K562 (cell line): ENCODE data around the gene LAMA2. TPM values are rescaled to one million over a fixed set of nuclear protein-coding genes. Genes with fewer than 3 reads are reported as not detected.

Experiments used
- ATAC-seq: fragments of 200-7000 bp; cut with Tn5 transposase; 3 replicates; pipeline ENCODE4 v1.9.1; 2020; ENCODE audit warnings: moderate library complexity
- BruUV-seq: library from RNA; stranded (reverse); fragments of 400-500 nt; replicated peaks from 2 replicates; lab custom pipeline; 2021; lab: Mats Ljungman, UMichigan
- CTCF ChIA-PET: fragments of 300-600 bp; formaldehyde crosslinking; extraction: SDS; loops from one replicate; lab custom pipeline; 2021; ENCODE audit warnings: low intra/inter-chr PET ratio; lab: Yijun Ruan, JAX
- POLR2A ChIA-PET: fragments of 300-600, 350-650 bp; sonication (Branson Sonifier 250); formaldehyde crosslinking; extraction: SDS; loops from one replicate; lab custom pipeline; 2021; ENCODE audit warnings: antibody characterized with exemption, inconsistent platforms; lab: Yijun Ruan, JAX
- DNase-seq, 4 experiments: peaks; one replicate each; pipeline versions ENCODE4 v3.0.0 to v3.0.0-alpha.2; 2011 to 2018; ENCODE audit warnings: low spot score in 3 of 4, mixed read lengths in 3 of 4; ENCODE audit errors: extremely low read depth in 1 of 4
- FAIRE-seq: peaks from 2 replicates; lab custom pipeline; 2011; peaks lifted over from hg19 to GRCh38; lab: Jason Lieb, UNC
- H2AFZ ChIP-seq: 2 replicates; pipeline ENCODE4 v1.6.0; 2011; ENCODE audit warnings: low read depth, low read length, control low read depth, inconsistent platforms
- H3K27ac ChIP-seq: fragments of 200-600 bp; 3 replicates; pipeline ENCODE4 v1.8.0; 2011; ENCODE audit warnings: low read depth, mild to moderate bottlenecking, control low read depth, inconsistent platforms, low read length, moderate library complexity, mixed read lengths; ENCODE audit errors: extremely low read depth
- H3K27me3 ChIP-seq, 2 experiments: fragments of 300-600 bp in 1 of 2; 2 replicates in 1 of 2; 3 replicates in 1 of 2; pipeline versions ENCODE4 v1.6.0 to v1.8.0; 2011; ENCODE audit warnings: inconsistent platforms in 2 of 2, low read length in 2 of 2, mild to moderate bottlenecking in 1 of 2, mixed read lengths in 1 of 2, moderate library complexity in 1 of 2; ENCODE audit not compliant: control insufficient read depth in 2 of 2, insufficient read depth in 2 of 2
- H3K36me3 ChIP-seq: fragments of 300-600 bp; 3 replicates; pipeline ENCODE4 v1.8.0; 2011; ENCODE audit warnings: mild to moderate bottlenecking, low read length, inconsistent platforms; ENCODE audit not compliant: control insufficient read depth, insufficient read depth
- H3K4me1 ChIP-seq, 2 experiments: fragments of 200-600 bp in 1 of 2; replicated peaks in 1 of 2; 2 replicates in 1 of 2; 3 replicates in 1 of 2; pipeline versions ENCODE4 v1.5.1 to v1.8.0; 2011; ENCODE audit warnings: inconsistent platforms in 2 of 2, low read length in 2 of 2, mild to moderate bottlenecking in 1 of 2, mixed read lengths in 1 of 2, moderate library complexity in 1 of 2; ENCODE audit not compliant: control insufficient read depth in 2 of 2, insufficient read depth in 2 of 2
- H3K4me2 ChIP-seq: 2 replicates; pipeline ENCODE4 v1.6.1; 2011; ENCODE audit warnings: low read length, control low read depth, inconsistent platforms, mixed read lengths; ENCODE audit not compliant: insufficient read depth
- H3K4me3 ChIP-seq: fragments of 200-600 bp; sonication (generic), shearing (Covaris generic); 2 replicates; pipeline ENCODE4 v1.5.1; 2016; ENCODE audit warnings: control low read depth, inconsistent platforms
- H3K79me2 ChIP-seq: fragments of 200-600 bp; 3 replicates; pipeline ENCODE4 v1.8.0; 2011; ENCODE audit warnings: low read length, inconsistent platforms; ENCODE audit not compliant: control insufficient read depth, insufficient read depth
- H3K9ac ChIP-seq, 2 experiments: 2 replicates each; pipeline versions ENCODE4 v1.6.0 to v1.6.1; 2011; ENCODE audit warnings: low read depth in 2 of 2, low read length in 2 of 2, control low read depth in 1 of 2, inconsistent platforms in 1 of 2, mild to moderate bottlenecking in 1 of 2, mixed read lengths in 1 of 2; ENCODE audit not compliant: insufficient read depth in 1 of 2
- H3K9me1 ChIP-seq: one replicate; pipeline ENCODE4 v1.6.0; 2011; ENCODE audit warnings: inconsistent platforms, mild to moderate bottlenecking, low read length, moderate library complexity; ENCODE audit not compliant: control insufficient read depth, insufficient read depth
- H3K9me3 ChIP-seq: replicated peaks from 2 replicates; pipeline ENCODE4 v1.5.1; 2011; ENCODE audit warnings: low read depth, low read length, inconsistent platforms; ENCODE audit not compliant: control insufficient read depth, insufficient read depth
- H4K20me1 ChIP-seq: replicated peaks from 2 replicates; pipeline ENCODE4 v1.6.1; 2011; ENCODE audit warnings: low read length, inconsistent platforms, mixed read lengths; ENCODE audit not compliant: control insufficient read depth, insufficient read depth
- CBFA2T3 ChIP-seq: fragments of 450-650 bp; IDR thresholded peaks from 2 replicates; pipeline ENCODE4 v1.6.1; 2017
- CBX3 ChIP-seq, 2 experiments: IDR thresholded peaks; 1 replicate in 1 of 2; 2 replicates in 1 of 2; pipeline ENCODE4 v1.6.1; 2012; ENCODE audit warnings: inconsistent platforms in 2 of 2, low read length in 2 of 2, borderline replicate concordance in 1 of 2, control low read depth in 1 of 2
- KDM2B ChIP-seq: fragments of 250-450 bp; sonication (Bioruptor Pico); IDR thresholded peaks from 2 replicates; pipeline ENCODE4 v1.8.0; 2021; ENCODE audit warnings: mild to moderate bottlenecking, moderate library complexity
- MCM2 ChIP-seq: fragments of 450-650 bp; IDR thresholded peaks from 2 replicates; pipeline ENCODE4 v1.6.1; 2017; ENCODE audit warnings: low read depth, mild to moderate bottlenecking
- MED1 ChIP-seq: sonication (generic); formaldehyde crosslinking; IDR thresholded peaks from 2 replicates; pipeline ENCODE4 v1.8.1; 2023; ENCODE audit warnings: missing genetic modification reagents, borderline replicate concordance
- MXD1 ChIP-seq: fragments of 250-450 bp; sonication (Bioruptor Pico); IDR thresholded peaks from 2 replicates; pipeline ENCODE4 v1.8.0; 2021; ENCODE audit warnings: borderline replicate concordance, mild to moderate bottlenecking, moderate library complexity; ENCODE audit not compliant: poor library complexity, severe bottlenecking
- NR1H2 ChIP-seq: sonication (generic); formaldehyde crosslinking; IDR thresholded peaks from 2 replicates; pipeline ENCODE4 v1.4.0; 2020; ENCODE audit warnings: mild to moderate bottlenecking, missing genetic modification reagents
- POLR2H ChIP-seq: IDR thresholded peaks from 2 replicates; pipeline ENCODE4 v1.6.1; 2016; ENCODE audit warnings: missing genetic modification characterization, low read depth, mild to moderate bottlenecking, control low read depth, missing compliant biosample characterization, moderate library complexity
- PTTG1 ChIP-seq: fragments of 450-650 bp; IDR thresholded peaks from 2 replicates; pipeline ENCODE4 v1.6.1; 2016; ENCODE audit warnings: low read depth, mild to moderate bottlenecking, missing genetic modification characterization, missing compliant biosample characterization
- SMAD1 ChIP-seq: fragments of 150-350 bp; IDR thresholded peaks from 2 replicates; pipeline ENCODE4 v1.6.1; 2014; ENCODE audit warnings: low read length, low read depth; ENCODE audit not compliant: partially characterized antibody
- SPI1 ChIP-seq: IDR thresholded peaks from 2 replicates; pipeline ENCODE4 v1.6.1; 2011; ENCODE audit warnings: low read depth, low read length, control low read depth, borderline replicate concordance
- TEAD4 ChIP-seq, 2 experiments: sonication (generic) in 1 of 2; formaldehyde crosslinking in 1 of 2; IDR thresholded peaks; 2 replicates each; pipeline versions ENCODE4 v1.6.1 to v1.8.0; 2012 to 2022; ENCODE audit warnings: borderline replicate concordance in 1 of 2, inconsistent platforms in 1 of 2, low read length in 1 of 2, mild to moderate bottlenecking in 1 of 2, missing genetic modification reagents in 1 of 2
- TRIM28 ChIP-seq: fragments of 450-650 bp; IDR thresholded peaks from 2 replicates; pipeline ENCODE4 v1.6.1; 2017
- ZBTB49 ChIP-seq: sonication (generic); formaldehyde crosslinking; IDR thresholded peaks from 2 replicates; pipeline ENCODE4 v1.8.0; 2022; ENCODE audit warnings: missing genetic modification reagents, mild to moderate bottlenecking, borderline replicate concordance
- ZNF253 ChIP-seq: fragments of 250-450 bp; sonication (Bioruptor Pico); conservative IDR thresholded peaks from 2 replicates; pipeline ENCODE4 v1.6.1; 2021; ENCODE audit warnings: mild to moderate bottlenecking
- ZNF518B ChIP-seq: fragments of 250-450 bp; sonication (Bioruptor Pico); IDR thresholded peaks from 2 replicates; pipeline ENCODE4 v1.5.0; 2021; ENCODE audit warnings: mild to moderate bottlenecking, moderate library complexity
- ZNF79 ChIP-seq: fragments of 250-450 bp; sonication (Bioruptor Pico); IDR thresholded peaks from 2 replicates; pipeline ENCODE4 v1.4.0; 2020; ENCODE audit warnings: low read depth, mild to moderate bottlenecking, moderate library complexity
- ZNF830 ChIP-seq: fragments of 250-450 bp; sonication (Bioruptor Pico); IDR thresholded peaks from 2 replicates; pipeline ENCODE4 v1.5.0; 2021; ENCODE audit warnings: mild to moderate bottlenecking
- WGBS: fragments of 100-300 bp; shearing (Covaris generic); methylation state at CpG from one replicate; pipeline ENCODE4 v1.1.6; 2016; ENCODE audit warnings: low coverage, mixed read lengths; ENCODE audit not compliant: insufficient coverage; ENCODE audit errors: missing lambda C conversion rate; 5-methylcytosine and 5-hydroxymethylcytosine counted together
- in situ Hi-C: fragments of 300-500 bp; cut with MboI; formaldehyde crosslinking; loops from 4 replicates; pipeline ENCODE4 v1.15.0; 2018; ENCODE audit warnings: inconsistent platforms, mixed read lengths
- intact Hi-C: fragments of 100-400 bp; cut with micrococcal nuclease; formaldehyde crosslinking; loops from 2 replicates; pipeline ENCODE4 v1.14.2; 2022
- polyA plus RNA-seq, 8 experiments: library from polyadenylated mRNA; depleted of rRNA in 4 of 8; stranded (reverse) in 5 of 8; unstranded in 3 of 8; fragments of >200 nt; fragmentation: Nextera tagmentation in 2 of 8; fragmentation: Illumina TruSeq in 1 of 8; extraction: Ambion mirVana in 2 of 8; extraction: Trizol in 1 of 8; gene quantifications; 2 replicates each; pipeline versions ENCODE4 v1.2.1 to v1.2.3, GENCODE V29; 2011 to 2014; ENCODE audit warnings: inconsistent platforms in 1 of 8, missing spikeins in 1 of 8
- total RNA-seq, 7 experiments: library from RNA; depleted of rRNA in 6 of 7; stranded (reverse); fragments of >200 nt in 6 of 7; fragmentation: Illumina TruSeq in 2 of 7; extraction: Trizol in 2 of 7; gene quantifications; 2 replicates each; pipeline versions ENCODE4 v1.2.1 to v1.2.3, GENCODE V29; 2011 to 2021; ENCODE audit warnings: low replicate concordance in 1 of 7

LAMA2 gene
- total and polyA plus RNA-seq, 9 of the 15 experiments (the other 6 are each of a cell fraction or from before 2014, with no cell fraction given) = 0.04 to 1.5 (median 0.36) TPM

- in situ Hi-C loops = no loop called here
- no peak overlapping the region for H3K4me2 ChIP-seq
- H3K27ac ChIP-seq = no peak overlapping the region
- H3K9me3 ChIP-seq = 0 out of 2 replicates have a peak, but pooled peaks cover 1% of the 10 kb centered on the region
- CTCF ChIA-PET = no interaction called here
- no peaks in the 10 kb centered on the region for H3K4me1 ChIP-seq
- H2AFZ ChIP-seq = no peak overlapping the region
- no peak overlapping the region for H3K9ac ChIP-seq
- no peaks in the 10 kb centered on the region for H3K79me2 ChIP-seq
- intact Hi-C loops = no loop called here
- no peak for FAIRE-seq
- BruUV-seq = no TSS peak
- no peak overlapping the region for H3K4me3 ChIP-seq
- no peaks in the 10 kb centered on the region for H3K9me1 ChIP-seq
- no peaks in the 10 kb centered on the region for H3K27me3 ChIP-seq
- 0% methylated on average over 1 of the region's 1 CpG for WGBS
- no peaks in the 10 kb centered on the region for H4K20me1 ChIP-seq
- H3K36me3 ChIP-seq = no peaks in the 10 kb centered on the region
- POLR2A ChIA-PET = no interaction called here
- DNase-seq = no peak
- no peak for ATAC-seq
- TF ChIP-seq ZBTB49 (CRISPR knock-in tag) = no peak
- TF ChIP-seq ZNF518B = no peak
- TF ChIP-seq MED1 (CRISPR knock-in tag) = no peak
- TF ChIP-seq ZNF830 (CRISPR knock-in tag) = no peak
- no peak for TF ChIP-seq SMAD1
- no peak for TF ChIP-seq NR1H2 (CRISPR knock-in tag)
- no peak for TF ChIP-seq CBX3 (IDR thresholded peaks at IDR 0.05; ENCODE audit: borderline replicate concordance in 1 of 2, low read length in 2 of 2)
- TF ChIP-seq TRIM28 = no peak
- TF ChIP-seq TEAD4 (IDR thresholded peaks at IDR 0.05; ENCODE audit: low read length) = no peak
- TF ChIP-seq TEAD4 (CRISPR knock-in tag; IDR thresholded peaks at IDR 0.05; ENCODE audit: borderline replicate concordance) = no peak
- TF ChIP-seq KDM2B (CRISPR knock-in tag) = no peak
- TF ChIP-seq POLR2H (tag) = no peak
- no peak for TF ChIP-seq ZNF79 (CRISPR knock-in tag)
- TF ChIP-seq PTTG1 (tag) = no peak
- no peak for TF ChIP-seq MCM2
- TF ChIP-seq ZNF253 (CRISPR knock-in tag) = no peak
- no peak for TF ChIP-seq SPI1
- no peak for TF ChIP-seq CBFA2T3
- TF ChIP-seq MXD1 (CRISPR knock-in tag) = no peak
Measured at GRCh38 chr6:128964233-128964755, 81.4 kb downstream of the LAMA2 start.
